GM13977 (cell line): Measurements from ENCODE around the gene TIMM9.
"Not testable (repeated sequence)": the region's sequence is repeated elsewhere in the genome, so short reads cannot be mapped to it uniquely, and the experiment has no call there.

Source experiments
- DNase-seq: peaks from one replicate; pipeline ENCODE4 v3.0.0; 2012; ENCODE audit warnings: low spot score
- CTCF ChIP-seq: IDR thresholded peaks from 2 replicates; pipeline ENCODE4 v1.5.1; 2012; ENCODE audit warnings: mild to moderate bottlenecking, control low read depth; ENCODE audit not compliant: insufficient read depth; ENCODE audit errors: extremely low read depth, missing control alignments
- in situ Hi-C: fragments of 300-500 bp; cut with MboI; formaldehyde crosslinking; loops from one replicate; pipeline ENCODE4 v1.12.0; 2022; ENCODE audit warnings: low sequenced_read_pairs, low pct_unique_long_range_greater_than_20kb, mixed read lengths, inconsistent platforms; ENCODE audit not compliant: unreplicated experiment

The TIMM9 gene

DNA sequence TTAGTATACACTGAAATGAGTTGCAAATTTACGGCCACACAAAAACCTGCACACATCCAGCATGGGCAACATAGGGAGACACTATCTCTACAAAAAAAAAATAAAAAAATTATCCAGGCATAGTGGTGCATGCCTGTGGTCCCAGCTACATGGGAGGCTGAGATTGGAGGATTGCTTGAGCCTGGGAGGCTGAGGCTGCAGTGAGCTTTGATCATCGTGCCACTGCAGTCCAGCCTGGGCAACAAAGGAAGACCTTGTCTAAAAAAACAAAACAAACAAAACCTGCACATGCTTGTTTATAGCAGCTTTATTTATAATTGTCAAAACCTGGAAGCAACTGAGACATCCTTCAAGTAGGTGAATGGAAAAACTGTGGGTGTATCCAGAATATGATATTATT lies 36.5 kb downstream of the TIMM9 start:
- no peak for DNase-seq
- no peak for TF ChIP-seq CTCF
- in situ Hi-C loops = no loop called here

DNA sequence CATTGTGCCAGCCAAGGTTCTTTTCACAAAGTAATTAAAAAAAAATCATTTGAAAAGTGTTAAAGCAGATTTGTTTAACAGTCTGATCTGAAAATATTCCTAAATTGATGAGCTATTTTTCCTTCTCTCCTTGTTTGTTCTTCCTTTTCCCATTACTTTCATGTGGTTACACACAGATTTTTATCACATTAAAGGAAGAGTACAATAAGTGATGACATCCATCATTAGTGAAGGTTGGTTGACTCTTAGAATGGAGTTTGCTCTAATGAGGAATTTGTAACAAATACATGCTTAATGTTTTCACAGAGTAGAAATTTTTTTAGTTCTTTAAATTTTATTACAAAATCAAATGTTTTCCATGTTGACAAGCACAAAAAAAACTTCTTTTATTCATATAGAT lies 50.5 kb downstream of the TIMM9 start:
- no peak for TF ChIP-seq CTCF
- no peak for DNase-seq
- in situ Hi-C loops = no loop called here

DNA sequence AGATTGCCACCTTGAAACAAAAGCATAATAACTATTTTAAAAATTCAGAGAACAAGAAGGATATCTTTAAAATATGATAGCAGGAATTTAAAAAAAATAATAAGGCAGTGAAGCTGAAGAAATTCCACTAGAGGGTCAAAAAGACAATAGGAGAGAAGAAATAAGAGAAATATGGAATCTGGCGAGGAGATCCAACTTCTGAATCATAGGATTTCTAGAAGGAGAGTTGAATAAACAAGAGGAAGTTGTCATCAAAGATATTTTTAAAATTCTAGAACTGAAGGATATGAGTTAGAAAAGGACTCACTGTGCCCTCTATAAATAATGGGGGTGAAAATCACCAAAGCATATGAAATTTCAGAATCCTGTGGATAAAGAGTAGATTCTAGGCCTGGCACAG lies 58.4 kb downstream of the TIMM9 start:
- in situ Hi-C loops = no loop called here
- no peak for DNase-seq
- TF ChIP-seq CTCF = no peak

DNA sequence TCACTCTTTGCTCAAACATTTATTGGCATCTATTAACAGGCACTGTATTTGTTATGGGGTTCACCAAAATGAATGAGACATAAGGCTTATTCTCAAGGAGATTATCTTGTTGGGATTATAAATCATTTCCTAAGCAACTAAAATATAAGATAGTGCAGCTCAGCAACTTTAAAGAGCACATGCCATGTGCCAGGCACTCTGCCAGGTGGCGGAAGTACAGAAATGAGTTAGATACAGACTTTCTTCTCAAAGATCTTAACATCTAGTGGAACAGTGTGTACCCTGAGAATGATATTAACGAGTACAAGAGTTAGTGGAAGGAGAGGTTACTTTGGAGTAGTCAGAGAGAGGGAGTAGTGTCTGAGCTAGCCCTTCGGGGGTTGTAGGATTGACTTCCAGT lies 60.0 kb downstream of the TIMM9 start:
- TF ChIP-seq CTCF = no peak
- in situ Hi-C loops = no loop called here
- DNase-seq = no peak

GRCh38 chr14:58364316-58364715 lies 63.0 kb downstream of the TIMM9 start:
- TF ChIP-seq CTCF = no peak
- in situ Hi-C loops = no loop called here
- DNase-seq = no peak

GRCh38 chr14:58362798-58363412 lies 64.4 kb downstream of the TIMM9 start:
- in situ Hi-C loops = no loop called here
- peak; percentile 41 for TF ChIP-seq CTCF
- DNase-seq = peak; percentile 17

DNA sequence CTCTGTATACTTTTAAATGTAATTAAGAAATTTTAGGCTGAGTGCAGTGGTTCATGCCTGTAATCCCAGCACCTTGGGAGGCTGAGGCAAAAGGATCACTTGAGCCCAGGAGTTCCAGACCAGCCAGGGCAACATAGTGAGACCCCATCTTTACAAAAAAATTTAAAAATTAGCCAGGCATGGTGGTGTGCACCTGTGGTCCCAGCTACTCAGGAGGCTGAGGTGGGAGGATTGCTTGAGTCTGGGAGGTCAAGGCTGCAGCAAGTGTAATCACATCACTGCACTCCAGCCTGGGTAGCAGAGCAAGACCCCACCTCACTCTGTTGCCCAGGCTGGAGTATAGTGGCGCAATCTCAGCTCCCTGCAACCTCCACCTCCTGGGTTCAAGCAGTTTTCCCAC lies 65.1 kb downstream of the TIMM9 start:
- in situ Hi-C loops, DNase-seq: not testable (repeated sequence)
